DND-41 (cell line): Measurements from ENCODE around the gene EPHA10.
A peak's percentile ranks its signal among the peaks of the same experiment; 100 is the strongest.

Experiments used
- ATAC-seq: fragments of 200-7000 bp; cut with Tn5 transposase; 3 replicates; pipeline ENCODE4 v1.9.1; 2021; ENCODE audit warnings: low read depth; ENCODE audit not compliant: insufficient read depth
- DNase-seq: peaks from one replicate; pipeline ENCODE4 v3.0.0-alpha.2; 2020
- H2AFZ ChIP-seq: 2 replicates; pipeline ENCODE4 v1.6.0; 2012; ENCODE audit warnings: low read depth, low read length
- H3K27ac ChIP-seq: 2 replicates; pipeline ENCODE4 v1.5.1; 2012; ENCODE audit warnings: low read length, inconsistent platforms
- H3K27me3 ChIP-seq: fragments of 200-600 bp; sonication (generic); 2 replicates; pipeline ENCODE4 v1.6.0; 2012; ENCODE audit warnings: low read length, mild to moderate bottlenecking, inconsistent platforms; ENCODE audit not compliant: insufficient read depth, poor library complexity
- H3K36me3 ChIP-seq: 2 replicates; pipeline ENCODE4 v1.5.1; 2012; ENCODE audit warnings: low read length, inconsistent platforms; ENCODE audit not compliant: insufficient read depth
- H3K4me1 ChIP-seq: 2 replicates; pipeline ENCODE4 v1.5.1; 2012; ENCODE audit warnings: mild to moderate bottlenecking, low read length; ENCODE audit not compliant: insufficient read depth
- H3K4me2 ChIP-seq: 2 replicates; pipeline ENCODE4 v1.6.0; 2012; ENCODE audit warnings: mild to moderate bottlenecking, moderate library complexity, low read length, inconsistent platforms; ENCODE audit not compliant: insufficient read depth
- H3K4me3 ChIP-seq, 2 experiments: fragments of 200-600 bp in 1 of 2; shearing (Covaris generic) in 1 of 2; 2 replicates each; pipeline ENCODE4 v1.5.1; 2012 to 2016; ENCODE audit warnings: inconsistent platforms in 2 of 2, low read length in 2 of 2, mild to moderate bottlenecking in 2 of 2, low read depth in 1 of 2, moderate library complexity in 1 of 2
- H3K79me2 ChIP-seq: 2 replicates; pipeline ENCODE4 v1.6.0; 2012; ENCODE audit warnings: low read length, inconsistent platforms; ENCODE audit not compliant: insufficient read depth
- H3K9ac ChIP-seq: 2 replicates; pipeline ENCODE4 v1.6.0; 2012; ENCODE audit warnings: low read depth, mild to moderate bottlenecking, inconsistent platforms, low read length, moderate library complexity
- H3K9me3 ChIP-seq: 2 replicates; pipeline ENCODE4 v1.5.1; 2012; ENCODE audit warnings: low read length, moderate library complexity, mild to moderate bottlenecking, inconsistent platforms; ENCODE audit not compliant: insufficient read depth, severe bottlenecking
- H4K20me1 ChIP-seq: 2 replicates; pipeline ENCODE4 v1.6.0; 2012; ENCODE audit warnings: low read length; ENCODE audit not compliant: insufficient read depth
- CTCF ChIP-seq: IDR thresholded peaks from 2 replicates; pipeline ENCODE4 v1.5.1; 2012; ENCODE audit warnings: borderline replicate concordance, low read length, moderate library complexity, mild to moderate bottlenecking; ENCODE audit not compliant: poor library complexity, severe bottlenecking; ENCODE audit errors: extremely low read depth
- EZH2 ChIP-seq: IDR thresholded peaks from 3 replicates; pipeline ENCODE4 v1.6.1; 2012; ENCODE audit warnings: borderline replicate concordance, low read depth, mild to moderate bottlenecking, moderate library complexity, low read length, inconsistent platforms; ENCODE audit not compliant: severe bottlenecking

The EPHA10 gene

DNA sequence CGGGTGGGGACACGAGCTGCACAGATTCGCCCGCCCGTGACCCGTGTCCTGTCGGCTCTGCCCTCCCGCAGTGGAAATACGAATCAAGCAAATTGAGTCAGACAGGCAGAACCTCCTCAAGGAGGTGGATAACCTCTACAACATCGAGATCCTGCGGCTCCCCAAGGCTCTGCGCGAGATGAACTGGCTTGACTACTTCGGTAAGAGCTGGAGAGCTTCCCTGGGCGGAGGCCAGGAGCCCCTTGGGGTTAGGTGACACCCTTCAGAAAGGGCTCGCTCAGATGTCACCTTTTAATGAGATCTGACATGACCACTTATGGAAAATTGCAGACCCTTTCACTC is 72.1 kb downstream of the EPHA10 start:
- H4K20me1 ChIP-seq = peaks cover 15% of the 10 kb centered on the region; the same call in 1 of the 2 replicates
- DNase-seq (no peak), ATAC-seq (no peak)
- peak overlapping the region; percentile 89 to 95 for H3K4me3 ChIP-seq
- H3K4me1 ChIP-seq = peaks cover 50% of the 10 kb centered on the region
- TF ChIP-seq EZH2 (no peak), CTCF (no peak)
- H3K9ac ChIP-seq = peak overlapping the region; percentile 92
- peak overlapping the region; percentile 92 for H3K4me2 ChIP-seq
- H2AFZ ChIP-seq = peak overlapping the region; percentile 98
- no peaks in the 10 kb centered on the region for H3K27me3 ChIP-seq
- peak overlapping the region; percentile 95 for H3K27ac ChIP-seq
- H3K79me2 ChIP-seq = peaks cover 67% of the 10 kb centered on the region
- H3K36me3 ChIP-seq = peaks cover 53% of the 10 kb centered on the region
- H3K9me3 ChIP-seq = no peaks in the 10 kb centered on the region

DNA sequence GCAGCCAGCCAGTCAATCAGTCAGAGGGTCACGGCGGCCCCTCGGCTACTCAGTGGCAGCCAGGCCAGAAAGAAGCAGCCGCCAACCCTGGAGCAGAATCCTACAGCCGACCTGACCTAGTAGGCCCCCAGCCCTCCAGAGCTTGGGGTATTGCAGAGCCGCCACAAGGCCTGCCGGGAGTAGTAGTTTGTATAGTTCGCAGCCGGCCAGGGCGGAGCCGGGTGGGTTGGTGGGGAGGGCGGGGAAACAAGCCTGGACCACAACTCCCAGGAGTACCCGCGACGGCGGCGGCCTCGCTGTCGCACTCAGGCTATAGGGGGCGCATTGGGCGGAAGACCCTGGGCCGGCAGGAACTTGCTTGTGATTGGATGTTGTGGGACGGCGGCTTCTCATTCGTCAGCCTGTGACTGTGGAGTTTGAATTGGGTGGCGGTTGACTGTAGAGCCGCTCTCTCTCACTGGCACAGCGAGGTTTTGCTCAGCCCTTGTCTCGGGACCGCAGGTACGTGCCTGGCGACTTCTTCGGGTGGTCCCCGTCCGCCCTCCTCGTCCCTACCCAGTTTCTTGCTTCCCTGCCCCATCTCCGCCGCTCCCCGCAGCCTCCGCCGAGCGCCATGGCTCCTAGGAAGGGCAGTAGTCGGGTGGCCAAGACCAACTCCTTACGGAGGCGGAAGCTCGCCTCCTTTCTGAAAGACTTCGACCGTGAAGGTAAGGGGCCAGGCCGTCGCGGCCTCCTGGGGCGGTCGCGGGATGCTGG is 72.7 kb downstream of the EPHA10 start, which contains the start of gene CDCA8:
Gene CDCA8, plus strand, starts transcription at position 439 of the 756 bp plus-strand sequence. Its CDS starts 175 bp downstream, at position 614.
- H3K27ac ChIP-seq = peak within 1 kb of the TSS; percentile 95
- H4K20me1 ChIP-seq = peaks cover 15% of the 10 kb centered on the region; the same call in 1 of the 2 replicates
- H3K9ac ChIP-seq = peak within 1 kb of the TSS; percentile 92
- peak; percentile 88 for ATAC-seq
- H2AFZ ChIP-seq = peak within 1 kb of the TSS; percentile 98
- peaks cover 67% of the 10 kb centered on the region for H3K79me2 ChIP-seq
- TF ChIP-seq CTCF (peak; percentile 81), EZH2 (no peak)
- peaks cover 50% of the 10 kb centered on the region for H3K4me1 ChIP-seq
- peaks cover 50% of the 10 kb centered on the region for H3K36me3 ChIP-seq
- no peaks in the 10 kb centered on the region for H3K9me3 ChIP-seq
- DNase-seq = peak; percentile 99
- peak within 1 kb of the TSS; percentile 89 to 95 for H3K4me3 ChIP-seq
- no peaks in the 10 kb centered on the region for H3K27me3 ChIP-seq
- H3K4me2 ChIP-seq = peak within 1 kb of the TSS; percentile 96

DNA sequence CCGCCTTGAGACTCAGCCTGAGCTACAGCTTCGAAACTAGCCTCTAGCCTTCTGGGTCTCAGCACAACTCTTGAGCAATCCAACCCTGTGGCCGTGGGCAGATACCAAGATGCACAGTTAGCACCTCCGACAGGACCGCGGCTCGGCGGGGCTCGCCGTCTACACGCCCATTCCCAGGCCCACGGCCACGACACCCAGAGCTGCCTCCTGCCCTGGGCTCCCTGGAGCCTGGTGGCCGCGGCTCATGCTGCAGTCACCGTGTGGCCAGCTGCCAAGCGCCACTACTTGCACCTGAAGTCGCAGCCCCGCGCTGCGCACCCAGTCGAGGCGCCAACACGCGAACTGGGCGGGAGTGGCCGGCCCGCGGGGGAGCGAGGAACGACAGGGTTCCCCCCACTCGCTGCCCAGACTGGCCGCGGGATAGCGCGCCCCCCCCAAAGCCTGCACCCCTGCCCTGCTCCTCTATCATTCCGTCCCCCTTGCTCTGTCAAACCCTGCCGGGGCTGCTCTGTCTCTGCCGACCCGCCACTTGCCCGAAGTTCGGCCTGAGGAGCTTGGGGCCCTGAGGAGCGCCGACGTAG is 73.3 kb downstream of the EPHA10 start:
- DNase-seq (peak; percentile 33), ATAC-seq (peak; percentile 8)
- H3K36me3 ChIP-seq = peaks cover 46% of the 10 kb centered on the region

More for the DNA sequence above, 73.3 kb downstream of the EPHA10 start:
- Histone ChIP-seq H3K27ac (peak overlapping the region; percentile 70), H3K9me3 (no peaks in the 10 kb centered on the region), H3K79me2 (peaks cover 65% of the 10 kb centered on the region), H3K4me2 (peak overlapping the region; percentile 96), H3K4me3 (peak overlapping the region; percentile 57 to 89; a peak in 3 of 4 replicates), H3K4me1 (peaks cover 50% of the 10 kb centered on the region), H2AFZ (peak overlapping the region; percentile 81), H3K9ac (peak overlapping the region; percentile 92), H3K27me3 (no peaks in the 10 kb centered on the region), H4K20me1 (peaks cover 15% of the 10 kb centered on the region; the same call in 1 of the 2 replicates)
- TF ChIP-seq EZH2 (no peak), CTCF (no peak)
